ENCODE results near the gene S100A4. TPM values are rescaled to one million over a fixed set of nuclear protein-coding genes. Genes with fewer than 3 reads are reported as not detected.

S100A4 gene
- polyA plus RNA-seq, 1 experiment: 20.0 TPM

DNA sequence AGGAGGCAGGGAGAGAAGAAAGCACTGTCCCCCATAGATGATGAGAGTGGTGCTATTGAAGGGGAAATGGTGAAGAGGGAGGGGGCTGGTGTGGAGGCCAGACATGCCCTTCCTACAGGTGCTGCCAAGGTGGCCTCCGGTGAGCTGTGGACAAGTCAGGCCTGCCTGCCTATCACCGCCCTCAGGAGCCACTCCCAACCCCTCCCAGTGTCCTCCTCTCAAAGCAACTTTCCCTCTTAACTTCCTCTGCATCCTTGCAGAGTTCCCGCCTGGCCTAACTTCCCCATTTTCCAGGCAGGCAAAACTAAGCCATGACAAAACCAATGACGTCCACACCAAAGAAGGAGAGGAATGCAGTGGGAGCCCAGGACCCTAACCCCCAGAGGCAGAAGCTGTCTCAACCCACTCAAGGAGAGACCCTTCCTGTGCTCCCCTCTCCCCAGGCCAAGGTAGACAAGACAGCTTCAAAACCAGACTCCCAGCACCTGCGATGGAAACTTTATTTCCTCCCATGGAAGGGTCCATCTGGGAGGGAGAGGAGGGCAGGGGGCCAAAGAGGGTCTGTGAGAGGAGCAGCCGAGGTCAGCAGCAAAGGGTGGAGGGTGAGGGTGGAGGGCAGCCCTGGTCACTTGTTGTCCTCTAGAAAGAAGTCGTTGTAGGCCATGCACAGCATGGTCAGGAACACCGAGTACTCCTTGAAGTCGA lies 8.8 kb downstream of the S100A4 start:
- H3K27me3 ChIP-seq (ENCODE audit: control insufficient read depth, insufficient read depth, low read length): no peaks in the 10 kb centered on the region
- peak overlapping the region; percentile 77 for H3K27ac ChIP-seq (ENCODE audit: low read depth, low read length)
- H3K9me3 ChIP-seq (ENCODE audit: control insufficient read depth, insufficient read depth, low read length): no peaks in the 10 kb centered on the region; the same call in 1 of the 2 replicates
- POLR2A ChIA-PET: interaction anchor here (0.9 to 5.2 kb wide), 7 partner anchors 8 to 97 kb away, joined by 3 to 76 read pairs (median 9); partner anchors contain the start of genes S100A2 and S100A4
- no peak for DNase-seq (ENCODE audit: low read depth, low spot score)
- CTCF ChIA-PET: interaction anchor here (1.3 to 3.1 kb wide), 2 partner anchors 26 to 32 kb away, joined by 4 to 24 read pairs; no protein-coding TSS in a partner anchor
- H3K4me3 ChIP-seq (ENCODE audit: low read depth, low read length): peak overlapping the region; percentile 98; the same call in 1 of the 2 replicates
- TF ChIP-seq, protein P1, sequence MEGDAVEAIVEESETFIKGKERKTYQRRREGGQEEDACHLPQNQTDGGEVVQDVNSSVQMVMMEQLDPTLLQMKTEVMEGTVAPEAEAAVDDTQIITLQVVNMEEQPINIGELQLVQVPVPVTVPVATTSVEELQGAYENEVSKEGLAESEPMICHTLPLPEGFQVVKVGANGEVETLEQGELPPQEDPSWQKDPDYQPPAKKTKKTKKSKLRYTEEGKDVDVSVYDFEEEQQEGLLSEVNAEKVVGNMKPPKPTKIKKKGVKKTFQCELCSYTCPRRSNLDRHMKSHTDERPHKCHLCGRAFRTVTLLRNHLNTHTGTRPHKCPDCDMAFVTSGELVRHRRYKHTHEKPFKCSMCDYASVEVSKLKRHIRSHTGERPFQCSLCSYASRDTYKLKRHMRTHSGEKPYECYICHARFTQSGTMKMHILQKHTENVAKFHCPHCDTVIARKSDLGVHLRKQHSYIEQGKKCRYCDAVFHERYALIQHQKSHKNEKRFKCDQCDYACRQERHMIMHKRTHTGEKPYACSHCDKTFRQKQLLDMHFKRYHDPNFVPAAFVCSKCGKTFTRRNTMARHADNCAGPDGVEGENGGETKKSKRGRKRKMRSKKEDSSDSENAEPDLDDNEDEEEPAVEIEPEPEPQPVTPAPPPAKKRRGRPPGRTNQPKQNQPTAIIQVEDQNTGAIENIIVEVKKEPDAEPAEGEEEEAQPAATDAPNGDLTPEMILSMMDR (IDR thresholded peaks at IDR 0.05; ENCODE audit: low read depth, low read length): no peak

DNA sequence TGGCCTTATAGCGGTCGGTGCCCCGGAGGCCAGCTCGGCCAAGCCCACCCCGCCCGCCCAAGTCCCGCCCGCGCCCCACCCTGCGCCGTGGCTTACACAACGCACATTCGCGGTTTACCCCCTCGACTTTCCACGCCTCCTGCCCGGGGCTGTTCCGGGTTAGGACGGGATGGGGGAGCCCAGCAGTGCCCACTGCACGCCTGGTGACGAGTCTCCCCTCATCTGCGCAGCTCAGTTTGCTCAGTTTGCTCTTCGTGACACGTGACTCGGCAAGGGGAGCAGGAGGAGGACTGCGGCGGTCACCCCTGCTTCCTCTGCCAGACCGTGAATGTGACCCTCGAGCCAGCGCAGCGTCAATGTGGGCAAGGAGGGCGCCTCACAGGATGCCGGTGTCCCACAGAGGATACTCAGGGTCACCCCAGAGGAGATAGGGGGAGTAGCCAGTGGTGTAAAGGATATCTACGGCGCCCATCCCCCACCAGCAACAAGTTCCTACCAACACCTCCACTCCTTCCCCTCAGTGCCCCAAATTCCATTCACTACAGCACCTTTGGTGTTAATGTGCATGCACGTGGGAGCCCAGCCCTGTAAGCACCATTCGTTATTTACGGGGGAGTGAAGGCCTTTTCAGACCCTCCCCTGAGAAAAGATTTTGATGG lies 9.5 kb downstream of the S100A4 start:
- H3K4me3 ChIP-seq (ENCODE audit: low read depth, low read length): peak overlapping the region; percentile 98
- peak; percentile 76 for DNase-seq (ENCODE audit: low read depth, low spot score)
- TF ChIP-seq, protein P1 (IDR thresholded peaks at IDR 0.05; ENCODE audit: low read depth, low read length): no peak
- no peaks in the 10 kb centered on the region for H3K27me3 ChIP-seq (ENCODE audit: control insufficient read depth, insufficient read depth, low read length)
- ChIA-PET POLR2A (interaction anchor here (0.8 to 5.2 kb wide), 9 partner anchors 9 to 98 kb away, joined by 3 to 76 read pairs (median 9); partner anchors contain the start of genes S100A1, S100A13, S100A2 and S100A4), CTCF (interaction anchor here (1.8 to 3.1 kb wide), 5 partner anchors 26 to 98 kb away, joined by 5 to 24 read pairs (median 11); partner anchors contain the start of genes CHTOP and S100A13)
- H3K27ac ChIP-seq (ENCODE audit: low read depth, low read length): peak overlapping the region; percentile 77
- no peaks in the 10 kb centered on the region; the same call in 1 of the 2 replicates for H3K9me3 ChIP-seq (ENCODE audit: control insufficient read depth, insufficient read depth, low read length)

DNA sequence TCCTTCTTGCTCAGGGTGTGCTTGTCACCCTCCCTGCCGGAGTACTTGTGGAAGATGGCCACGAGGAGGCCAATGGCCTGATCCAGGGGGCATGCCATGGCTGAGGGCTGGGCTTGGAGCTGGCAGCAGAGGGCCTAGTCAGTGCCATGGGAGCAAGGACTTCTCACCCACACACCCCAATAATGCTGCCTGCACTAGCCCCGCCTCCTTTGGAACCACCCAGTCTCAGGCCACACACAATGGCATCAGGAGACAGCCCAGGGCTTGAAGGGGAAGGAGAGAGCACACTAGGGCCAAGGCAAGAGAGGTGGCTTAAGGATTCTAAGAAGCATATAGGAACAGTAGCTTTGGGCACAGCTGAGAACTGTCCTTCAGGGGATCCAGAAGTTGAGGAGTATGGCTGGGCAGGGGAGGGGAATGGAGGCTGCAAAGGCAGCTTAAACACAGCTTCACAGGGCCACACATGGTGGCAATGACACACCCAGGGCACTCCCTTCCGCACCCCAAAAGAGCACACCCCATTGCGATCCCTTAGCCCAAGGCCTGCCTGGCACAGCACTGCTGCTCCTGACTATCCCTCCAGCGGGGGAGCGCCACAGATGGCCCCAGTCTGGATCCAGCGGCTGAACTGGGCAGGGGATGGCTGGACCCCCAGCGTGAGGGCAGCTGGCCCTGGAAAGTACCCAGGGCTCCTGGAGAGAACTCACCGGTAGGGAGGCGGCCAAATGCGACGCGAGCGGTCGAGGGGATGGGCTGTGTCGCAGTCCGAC lies 10.2 kb downstream of the S100A4 start, which contains the start of gene S100A6:
Gene S100A6 (minus strand): TSS at position 750 of the 770 bp plus-strand sequence. CDS start 652 bp downstream, at position 98.
- DNase-seq (ENCODE audit: low read depth, low spot score): no peak
- H3K27me3 ChIP-seq (ENCODE audit: control insufficient read depth, insufficient read depth, low read length): no peaks in the 10 kb centered on the region
- ChIA-PET CTCF (interaction anchor here (1.2 to 3.1 kb wide), 8 partner anchors 22 to 99 kb away, joined by 3 to 24 read pairs (median 7); partner anchors contain the start of genes CHTOP and S100A13), POLR2A (interaction anchor here (0.6 to 5.2 kb wide), 12 partner anchors 10 to 99 kb away, joined by 3 to 76 read pairs (median 7); partner anchors contain the start of genes CHTOP, S100A1, S100A13 and S100A2)
- no peaks in the 10 kb centered on the region; the same call in 1 of the 2 replicates for H3K9me3 ChIP-seq (ENCODE audit: control insufficient read depth, insufficient read depth, low read length)
- TF ChIP-seq, protein P1 (IDR thresholded peaks at IDR 0.05; ENCODE audit: low read depth, low read length): 0 out of 2 replicates have a peak, but pooled peaks have one; percentile 5
- H3K4me3 ChIP-seq (ENCODE audit: low read depth, low read length): peak within 1 kb of the TSS; percentile 98
- peak within 1 kb of the TSS; percentile 96 for H3K27ac ChIP-seq (ENCODE audit: low read depth, low read length)

DNA sequence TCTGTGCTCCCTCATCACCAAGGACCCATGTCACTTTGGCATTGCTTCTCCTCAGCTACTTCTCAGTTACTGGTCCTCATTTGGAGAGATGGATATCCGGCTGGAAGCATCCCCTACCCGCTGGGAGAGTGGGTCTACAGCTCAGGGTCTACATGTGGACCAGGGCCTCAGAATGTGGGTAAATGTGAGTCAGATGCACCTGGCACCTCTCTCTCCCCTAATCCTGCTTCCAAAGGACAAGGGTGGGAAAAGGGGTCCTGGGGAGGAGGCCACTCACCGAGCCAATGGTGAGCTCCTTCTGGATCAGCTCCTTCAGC lies 10.7 kb downstream of the S100A4 start:
- CTCF ChIA-PET: interaction anchor here (1.2 to 3.9 kb wide), 10 partner anchors 22 to 99 kb away, joined by 3 to 34 read pairs (median 8); partner anchors contain the start of genes CHTOP, S100A13, S100A16 and S100A2
- Histone ChIP-seq H3K27ac (ENCODE audit: low read depth, low read length) (peak overlapping the region; percentile 96), H3K27me3 (ENCODE audit: control insufficient read depth, insufficient read depth, low read length) (no peaks in the 10 kb centered on the region), H3K9me3 (ENCODE audit: control insufficient read depth, insufficient read depth, low read length) (no peaks in the 10 kb centered on the region; the same call in 1 of the 2 replicates), H3K4me3 (ENCODE audit: low read depth, low read length) (peak overlapping the region; percentile 98)
- TF ChIP-seq, protein P1 (IDR thresholded peaks at IDR 0.05; ENCODE audit: low read depth, low read length): no peak
- DNase-seq (ENCODE audit: low read depth, low spot score): no peak
- POLR2A ChIA-PET: interaction anchor here (0.6 to 5.2 kb wide), 9 partner anchors 10 to 99 kb away, joined by 3 to 76 read pairs (median 9); partner anchors contain the start of genes CHTOP, S100A1, S100A13 and S100A2

All from AG04450 (cell line).